ENCODE data around the gene HOMER3.

GRCh38 chr19:18980432-18981020 is 39.5 kb upstream of the HOMER3 start:
- TF ChIP-seq POLR2AphosphoS5 (IDR thresholded peaks at IDR 0.05; ENCODE audit: low read depth, low read length) (no peak), CTCF (IDR thresholded peaks at IDR 0.05) (no peak)

Measured in Panc1 (cell line).